Activated gamma-delta T cell treated with anti-CD3 and anti-CD28 coated beads, Interleukin-2, amount 50 U/mL, for 16 hours (primary cell): ENCODE data around the gene DROSHA.

Experiments used
- DNase-seq: peaks from one replicate; pipeline ENCODE4 v3.0.0-alpha.2; 2020; ENCODE audit warnings: low read depth

DROSHA gene

GRCh38 chr5:31530541-31531265 is 1.2 kb downstream of the DROSHA start:
- DNase-seq: no peak

- no peak for DNase-seq
These were observed 8.9 kb downstream of the DROSHA start for GRCh38 chr5:31523041-31523440.

GRCh38 chr5:31516802-31517201 is 15.1 kb downstream of the DROSHA start:
- DNase-seq: no peak

- no peak for DNase-seq
These were observed 20.6 kb downstream of the DROSHA start for GRCh38 chr5:31511305-31511704.

GRCh38 chr5:31504529-31504928 is 27.4 kb downstream of the DROSHA start:
- no peak for DNase-seq

- DNase-seq: no peak
These were observed 29.4 kb downstream of the DROSHA start for GRCh38 chr5:31502506-31502905.

GRCh38 chr5:31500256-31500655 is 31.6 kb downstream of the DROSHA start:
- no peak for DNase-seq

- DNase-seq: no peak
These were observed 35.0 kb downstream of the DROSHA start for GRCh38 chr5:31496891-31497290.

- DNase-seq: no peak
These were observed 35.6 kb downstream of the DROSHA start for GRCh38 chr5:31496301-31496700.

GRCh38 chr5:31495336-31495735 is 36.6 kb downstream of the DROSHA start:
- no peak for DNase-seq

GRCh38 chr5:31492869-31493268 is 39.0 kb downstream of the DROSHA start:
- DNase-seq: no peak

GRCh38 chr5:31487506-31487905 is 44.4 kb downstream of the DROSHA start:
- no peak for DNase-seq

GRCh38 chr5:31486441-31486840 is 45.5 kb downstream of the DROSHA start:
- DNase-seq: no peak

- DNase-seq: no peak
These were observed 46.3 kb downstream of the DROSHA start for GRCh38 chr5:31485376-31486207.

- no peak for DNase-seq
These were observed 50.2 kb downstream of the DROSHA start for GRCh38 chr5:31481531-31482165.

GRCh38 chr5:31479706-31480105 is 52.2 kb downstream of the DROSHA start:
- no peak for DNase-seq

- no peak for DNase-seq
These were observed 53.0 kb downstream of the DROSHA start for GRCh38 chr5:31478901-31479300.

- no peak for DNase-seq
These were observed 53.9 kb downstream of the DROSHA start for GRCh38 chr5:31477971-31478370.

- no peak for DNase-seq
These were observed 54.4 kb downstream of the DROSHA start for GRCh38 chr5:31477516-31477915.

- no peak for DNase-seq
These were observed 55.2 kb downstream of the DROSHA start for GRCh38 chr5:31476738-31477141.

- no peak for DNase-seq
These were observed 60.0 kb downstream of the DROSHA start for GRCh38 chr5:31471916-31472315.

- DNase-seq: no peak
These were observed 60.9 kb downstream of the DROSHA start for GRCh38 chr5:31471040-31471439.

GRCh38 chr5:31470608-31471007 is 61.3 kb downstream of the DROSHA start:
- no peak for DNase-seq
